IMR-90 (cell line): Measurements from ENCODE around the gene NLRC5. TPM values are rescaled to one million over a fixed set of nuclear protein-coding genes. Genes with fewer than 3 reads are reported as not detected.
A peak's percentile ranks its signal among the peaks of the same experiment; 100 is the strongest.

ENCODE experiments used
- ATAC-seq: fragments of 200-7000 bp; cut with Tn5 transposase; 2 replicates; pipeline ENCODE4 v1.9.1; 2020; ENCODE audit warnings: low read depth, mild to moderate bottlenecking, moderate library complexity
- BruUV-seq: library from RNA; stranded (reverse); fragments of 400-500 nt; replicated peaks from 2 replicates; lab custom pipeline; 2021; lab: Mats Ljungman, UMichigan
- CTCF ChIA-PET: fragments of 300-600 bp; formaldehyde crosslinking; extraction: SDS; loops from one replicate; lab custom pipeline; 2021; ENCODE audit warnings: antibody characterized with exemption; lab: Yijun Ruan, JAX
- POLR2A ChIA-PET: fragments of 300-600 bp; sonication (Branson Sonifier 250); formaldehyde crosslinking; loops from one replicate; lab custom pipeline; 2022; ENCODE audit warnings: antibody characterized with exemption; ENCODE audit not compliant: unreplicated experiment; lab: Charles Lee
- DNase-seq: peaks from one replicate; pipeline ENCODE4 v3.0.0; 2013
- H2AFZ ChIP-seq: replicated peaks from 2 replicates; pipeline ENCODE3; 2013; ENCODE audit warnings: low read length, mild to moderate bottlenecking; ENCODE audit not compliant: poor library complexity
- H2AK5ac ChIP-seq: 2 replicates; pipeline ENCODE4 v1.6.1; 2013; ENCODE audit warnings: low read depth, low read length, inconsistent platforms
- H2AK9ac ChIP-seq: replicated peaks from 2 replicates; pipeline ENCODE3; 2013; ENCODE audit warnings: mild to moderate bottlenecking, low read depth, low read length, moderate library complexity; ENCODE audit not compliant: poor library complexity
- H2BK120ac ChIP-seq: 2 replicates; pipeline ENCODE4 v1.6.1; 2013; ENCODE audit warnings: low read depth, low read length, inconsistent platforms
- H2BK15ac ChIP-seq: 3 replicates; pipeline ENCODE4 v1.6.1; 2013; ENCODE audit warnings: low read depth, low read length, inconsistent platforms
- H2BK20ac ChIP-seq: 2 replicates; pipeline ENCODE4 v1.6.1; 2013; ENCODE audit warnings: low read depth, mild to moderate bottlenecking, inconsistent platforms, low read length, moderate library complexity
- H2BK5ac ChIP-seq: 2 replicates; pipeline ENCODE4 v1.6.1; 2013; ENCODE audit warnings: mild to moderate bottlenecking, low read depth, low read length, inconsistent platforms; ENCODE audit not compliant: poor library complexity, severe bottlenecking
- H3K14ac ChIP-seq: replicated peaks from 2 replicates; pipeline ENCODE4 v1.6.1; 2013; ENCODE audit warnings: low read depth, low read length, inconsistent platforms
- H3K18ac ChIP-seq: 2 replicates; pipeline ENCODE4 v1.6.1; 2013; ENCODE audit warnings: low read depth, low read length, control low read depth
- H3K23ac ChIP-seq: 2 replicates; pipeline ENCODE4 v1.6.1; 2013; ENCODE audit warnings: low read depth, low read length, inconsistent platforms
- H3K27ac ChIP-seq: 2 replicates; pipeline ENCODE4 v1.5.1; 2013; ENCODE audit warnings: mild to moderate bottlenecking, control low read depth, low read length; ENCODE audit not compliant: insufficient read depth
- H3K27me3 ChIP-seq: 2 replicates; pipeline ENCODE4 v1.6.1; 2013; ENCODE audit warnings: low read length; ENCODE audit not compliant: control insufficient read depth, insufficient read depth
- H3K36me3 ChIP-seq: 2 replicates; pipeline ENCODE4 v1.6.1; 2013; ENCODE audit warnings: low read length, mixed read lengths; ENCODE audit not compliant: control insufficient read depth, insufficient read depth
- H3K4ac ChIP-seq: 2 replicates; pipeline ENCODE4 v1.6.1; 2013; ENCODE audit warnings: low read depth, low read length, inconsistent platforms
- H3K4me1 ChIP-seq: 2 replicates; pipeline ENCODE4 v1.6.1; 2013; ENCODE audit warnings: low read length, mixed read lengths; ENCODE audit not compliant: control insufficient read depth, insufficient read depth
- H3K4me2 ChIP-seq: 2 replicates; pipeline ENCODE4 v1.6.1; 2013; ENCODE audit warnings: low read depth, mild to moderate bottlenecking, control low read depth, low read length, moderate library complexity
- H3K4me3 ChIP-seq: 2 replicates; pipeline ENCODE4 v1.5.1; 2013; ENCODE audit warnings: low read depth, mild to moderate bottlenecking, control low read depth, low read length, moderate library complexity; ENCODE audit not compliant: insufficient read depth
- H3K56ac ChIP-seq: 2 replicates; pipeline ENCODE4 v1.6.1; 2013; ENCODE audit warnings: low read length, inconsistent platforms; ENCODE audit not compliant: insufficient read depth; ENCODE audit errors: extremely low read depth
- H3K79me1 ChIP-seq, 2 experiments: 2 replicates each; pipeline ENCODE4 v1.6.1; 2013; ENCODE audit warnings: low read length in 2 of 2, inconsistent platforms in 1 of 2, low read depth in 1 of 2
- H3K9ac ChIP-seq: 2 replicates; pipeline ENCODE4 v1.6.1; 2013; ENCODE audit warnings: low read depth, low read length, control low read depth
- H3K9me1 ChIP-seq: 2 replicates; pipeline ENCODE4 v1.6.1; 2013; ENCODE audit warnings: low read length, inconsistent platforms; ENCODE audit not compliant: insufficient read depth
- H3K9me3 ChIP-seq: 2 replicates; pipeline ENCODE4 v1.6.1; 2013; ENCODE audit warnings: low read length; ENCODE audit not compliant: control insufficient read depth, insufficient read depth
- H4K20me1 ChIP-seq: 2 replicates; pipeline ENCODE4 v1.6.1; 2013; ENCODE audit warnings: low read length, inconsistent platforms; ENCODE audit not compliant: insufficient read depth
- H4K5ac ChIP-seq: 2 replicates; pipeline ENCODE4 v1.6.1; 2013; ENCODE audit warnings: mild to moderate bottlenecking, low read depth, low read length, control low read depth
- H4K8ac ChIP-seq, 2 experiments: 2 replicates each; pipeline ENCODE4 v1.6.1; 2013; ENCODE audit warnings: low read depth in 2 of 2, low read length in 2 of 2, control low read depth in 1 of 2, inconsistent platforms in 1 of 2
- H4K91ac ChIP-seq: 2 replicates; pipeline ENCODE4 v1.6.1; 2013; ENCODE audit warnings: low read depth, low read length, inconsistent platforms; ENCODE audit not compliant: insufficient read depth
- CEBPB ChIP-seq: IDR thresholded peaks from 2 replicates; pipeline ENCODE4 v1.6.1; 2012; ENCODE audit warnings: low read depth, low read length, improper control_type of control experiment
- CHD1 ChIP-seq: IDR thresholded peaks from 2 replicates; pipeline ENCODE4 v1.6.1; 2012; ENCODE audit warnings: low read depth, low read length, improper control_type of control experiment
- FOS ChIP-seq: fragments of 150-350 bp; IDR thresholded peaks from 2 replicates; pipeline ENCODE4 v1.6.1; 2016; ENCODE audit warnings: low read depth, low read length
- MAFK ChIP-seq: IDR thresholded peaks from 2 replicates; pipeline ENCODE4 v1.6.1; 2012; ENCODE audit warnings: low read depth, low read length, improper control_type of control experiment
- MAZ ChIP-seq: IDR thresholded peaks from 2 replicates; pipeline ENCODE4 v1.6.1; 2012; ENCODE audit warnings: low read depth, mild to moderate bottlenecking, low read length, improper control_type of control experiment, moderate library complexity, borderline replicate concordance
- MXI1 ChIP-seq: IDR thresholded peaks from 2 replicates; pipeline ENCODE4 v1.6.1; 2012; ENCODE audit warnings: low read depth, mild to moderate bottlenecking, low read length, moderate library complexity, borderline replicate concordance
- NFE2L2 ChIP-seq: fragments of 150-350 bp; IDR thresholded peaks from 2 replicates; pipeline ENCODE4 v1.6.1; 2016; ENCODE audit warnings: low read depth, mild to moderate bottlenecking, low read length
- POLR2A ChIP-seq: IDR thresholded peaks from 2 replicates; pipeline ENCODE4 v1.6.1; 2012; ENCODE audit warnings: mild to moderate bottlenecking, low read depth, low read length
- RAD21 ChIP-seq: IDR thresholded peaks from 2 replicates; pipeline ENCODE4 v1.6.1; 2012; ENCODE audit warnings: low read length, improper control_type of control experiment
- RCOR1 ChIP-seq: IDR thresholded peaks from 2 replicates; pipeline ENCODE4 v1.6.1; 2012; ENCODE audit warnings: mild to moderate bottlenecking, low read length, improper control_type of control experiment; ENCODE audit not compliant: insufficient replicate concordance
- RFX5 ChIP-seq: IDR thresholded peaks from 2 replicates; pipeline ENCODE4 v1.8.0; 2012; ENCODE audit warnings: low read depth, mild to moderate bottlenecking, low read length, moderate library complexity
- SMC3 ChIP-seq: fragments of 150-350 bp; IDR thresholded peaks from 2 replicates; pipeline ENCODE4 v1.6.1; 2016; ENCODE audit warnings: low read depth, mild to moderate bottlenecking, antibody characterized with exemption, low read length, moderate library complexity
- USF2 ChIP-seq: fragments of 150-350 bp; IDR thresholded peaks from 2 replicates; pipeline ENCODE4 v1.6.1; 2017; ENCODE audit warnings: mild to moderate bottlenecking, antibody characterized with exemption, low read length, low read depth
- WGBS, 2 experiments: methylation state at CpG; one replicate each; pipeline versions ENCODE4 v1.1.5 to v1.1.7; 2013; ENCODE audit warnings: missing lambda C conversion rate in 2 of 2; ENCODE audit not compliant: insufficient read length in 1 of 2; ENCODE audit errors: extremely low coverage in 2 of 2; 5-methylcytosine and 5-hydroxymethylcytosine counted together
- dilution Hi-C: fragments of 300-500 bp; cut with HindIII; formaldehyde crosslinking; loops from one replicate; pipeline ENCODE4 v1.14.3; 2018; ENCODE audit warnings: low sequenced_read_pairs; ENCODE audit not compliant: unreplicated experiment
- in situ Hi-C: fragments of 300-500 bp; cut with MboI; formaldehyde crosslinking; loops from 3 replicates; pipeline ENCODE4 v1.14.3; 2019; ENCODE audit warnings: low sequenced_read_pairs, inconsistent platforms, mixed read lengths
- intact Hi-C: fragments of 100-400 bp; cut with micrococcal nuclease; formaldehyde crosslinking; loops from 2 replicates; pipeline ENCODE4 v1.10.0; 2022
- polyA plus RNA-seq, 3 experiments: library from polyadenylated mRNA; depleted of rRNA; stranded (reverse); fragments of >200 nt; gene quantifications; 2 replicates each; pipeline ENCODE4 v1.2.3, GENCODE V29; 2012; ENCODE audit warnings: low replicate concordance in 1 of 3
- total RNA-seq: library from RNA; depleted of rRNA; stranded (reverse); fragments of >200 nt; gene quantifications from 2 replicates; pipeline ENCODE4 v1.2.3, GENCODE V29; 2012
- TF ChIP-seq, protein P1 (sequence below): conservative IDR thresholded peaks from 2 replicates; pipeline ENCODE4 v1.5.1; 2012; ENCODE audit warnings: mild to moderate bottlenecking, low read depth, low read length, improper control_type of control experiment

NLRC5 gene
- total and polyA plus RNA-seq, 2 of the 4 experiments (the other 2 are of a cell fraction): 9.1 to 14.9 TPM

DNA sequence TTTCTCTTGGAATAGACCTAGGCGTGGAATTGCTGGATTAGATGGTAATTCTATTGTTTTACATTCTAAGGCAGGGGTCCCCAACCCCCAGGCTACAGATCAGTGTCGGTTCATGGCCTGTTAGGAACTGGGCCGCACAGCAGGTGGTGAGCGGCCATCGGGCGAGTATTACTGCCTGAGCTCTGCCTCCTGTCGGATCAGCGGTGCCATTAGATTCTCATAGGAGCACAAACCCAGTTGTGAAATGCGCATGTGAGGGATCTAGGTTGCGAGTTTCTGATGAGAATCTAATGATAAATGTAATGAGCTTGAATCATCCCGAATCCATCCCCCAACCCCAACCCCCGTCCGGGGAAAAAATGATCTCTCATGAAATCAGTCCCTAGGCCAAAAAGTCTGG, 23.0 kb downstream of the NLRC5 start:
- H2AK5ac ChIP-seq: no peak overlapping the region; the same call in 1 of the 2 replicates
- peak overlapping the region; percentile 67; the same call in 1 of the 2 replicates for H3K14ac ChIP-seq
- peaks cover 15% of the 10 kb centered on the region; the same call in 1 of the 2 replicates for H3K9me1 ChIP-seq
- H3K4me3 ChIP-seq: no peak overlapping the region
- H4K8ac ChIP-seq: peak overlapping the region in 1 of 2 experiments; percentile 62; a peak in 2 of 4 replicates
- H3K23ac ChIP-seq: 0 out of 2 replicates have a peak overlapping the region, but pooled peaks have one; percentile 40
- no peaks in the 10 kb centered on the region for H3K27me3 ChIP-seq
- no peaks in the 10 kb centered on the region for H4K20me1 ChIP-seq
- CTCF ChIA-PET: no interaction called here
- no peak overlapping the region for H2BK15ac ChIP-seq
- H4K91ac ChIP-seq: peak overlapping the region; percentile 62; the same call in 1 of the 2 replicates
- H3K18ac ChIP-seq: no peak overlapping the region
- peaks cover 2% of the 10 kb centered on the region; the same call in 1 of the 2 replicates for H3K9me3 ChIP-seq
- H4K5ac ChIP-seq: no peak overlapping the region
- no peak overlapping the region for H3K56ac ChIP-seq
- H3K4me2 ChIP-seq: no peak overlapping the region
- POLR2A ChIA-PET: no interaction called here
- intact Hi-C loops: no loop called here
- peaks cover 15 to 49% of the 10 kb centered on the region in 2 experiments for H3K79me1 ChIP-seq
- in situ Hi-C loops: no loop called here
- peak overlapping the region; percentile 40; the same call in 1 of the 2 replicates for H2BK20ac ChIP-seq
- no peak overlapping the region for H2AK9ac ChIP-seq
- H3K27ac ChIP-seq: no peak overlapping the region
- no peak overlapping the region for H2AFZ ChIP-seq
- peaks cover 7% of the 10 kb centered on the region; the same call in 1 of the 2 replicates for H3K4me1 ChIP-seq
- H2BK5ac ChIP-seq: peak overlapping the region; percentile 32
- TF ChIP-seq POLR2A: no peak
- TF ChIP-seq NFE2L2: no peak
- no peak for TF ChIP-seq USF2
- TF ChIP-seq RAD21: no peak
- no peak for TF ChIP-seq FOS
- no peak for TF ChIP-seq RFX5
- TF ChIP-seq, protein P1, sequence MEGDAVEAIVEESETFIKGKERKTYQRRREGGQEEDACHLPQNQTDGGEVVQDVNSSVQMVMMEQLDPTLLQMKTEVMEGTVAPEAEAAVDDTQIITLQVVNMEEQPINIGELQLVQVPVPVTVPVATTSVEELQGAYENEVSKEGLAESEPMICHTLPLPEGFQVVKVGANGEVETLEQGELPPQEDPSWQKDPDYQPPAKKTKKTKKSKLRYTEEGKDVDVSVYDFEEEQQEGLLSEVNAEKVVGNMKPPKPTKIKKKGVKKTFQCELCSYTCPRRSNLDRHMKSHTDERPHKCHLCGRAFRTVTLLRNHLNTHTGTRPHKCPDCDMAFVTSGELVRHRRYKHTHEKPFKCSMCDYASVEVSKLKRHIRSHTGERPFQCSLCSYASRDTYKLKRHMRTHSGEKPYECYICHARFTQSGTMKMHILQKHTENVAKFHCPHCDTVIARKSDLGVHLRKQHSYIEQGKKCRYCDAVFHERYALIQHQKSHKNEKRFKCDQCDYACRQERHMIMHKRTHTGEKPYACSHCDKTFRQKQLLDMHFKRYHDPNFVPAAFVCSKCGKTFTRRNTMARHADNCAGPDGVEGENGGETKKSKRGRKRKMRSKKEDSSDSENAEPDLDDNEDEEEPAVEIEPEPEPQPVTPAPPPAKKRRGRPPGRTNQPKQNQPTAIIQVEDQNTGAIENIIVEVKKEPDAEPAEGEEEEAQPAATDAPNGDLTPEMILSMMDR: no peak
- TF ChIP-seq SMC3: no peak
- TF ChIP-seq RCOR1: no peak
- TF ChIP-seq CEBPB: no peak
- TF ChIP-seq MAFK: no peak
- no peak for TF ChIP-seq MAZ
- no peak for TF ChIP-seq CHD1
- no peak for TF ChIP-seq MXI1
- no peak for ATAC-seq
- DNase-seq: no peak
- dilution Hi-C loops: no loop called here
- 76% methylated on average over 5 of the region's 13 CpGs; no CpG with 5 or more reads in 1 of the 2 experiments for WGBS, 2 experiments
- H3K36me3 ChIP-seq: peaks cover 4% of the 10 kb centered on the region; the same call in 1 of the 2 replicates
- H3K9ac ChIP-seq: no peak overlapping the region
- peak overlapping the region; percentile 68 for H2BK120ac ChIP-seq
- BruUV-seq: no TSS peak
- peak overlapping the region; percentile 52; the same call in 1 of the 2 replicates for H3K4ac ChIP-seq
